BE2C (cell line): Measurements from ENCODE around the gene POU2F2.

Experiments used
- DNase-seq: peaks from one replicate; pipeline ENCODE4 v3.0.0-alpha.2; 2020
- H3K27me3 ChIP-seq: fragments of 250-450 bp; sonication (Bioruptor Pico); 2 replicates; pipeline ENCODE4 v1.5.1; 2020; ENCODE audit warnings: mild to moderate bottlenecking
- H3K36me3 ChIP-seq: fragments of 250-450 bp; sonication (Bioruptor Pico); 2 replicates; pipeline ENCODE4 v1.5.1; 2020; ENCODE audit warnings: mild to moderate bottlenecking
- H3K4me1 ChIP-seq: fragments of 250-450 bp; sonication (Bioruptor Pico); 2 replicates; pipeline ENCODE4 v1.5.1; 2020
- H3K4me3 ChIP-seq: 2 replicates; pipeline ENCODE4 v1.5.1; 2011; ENCODE audit warnings: low read depth, low read length
- H3K9me3 ChIP-seq: fragments of 250-450 bp; sonication (Bioruptor Pico); 2 replicates; pipeline ENCODE4 v1.5.1; 2020
- TF ChIP-seq, protein P1 (sequence below): IDR thresholded peaks from 2 replicates; pipeline ENCODE4 v1.5.1; 2012; ENCODE audit warnings: mild to moderate bottlenecking, low read depth, low read length

Gene POU2F2

GRCh38 chr19:42068756-42069571 is 63.3 kb downstream of the POU2F2 start:
- Histone ChIP-seq H3K36me3 (no peaks in the 10 kb centered on the region), H3K4me3 (no peak overlapping the region), H3K4me1 (peaks cover 4% of the 10 kb centered on the region; the same call in 1 of the 2 replicates), H3K9me3 (no peaks in the 10 kb centered on the region), H3K27me3 (no peaks in the 10 kb centered on the region)
- TF ChIP-seq, protein P1, sequence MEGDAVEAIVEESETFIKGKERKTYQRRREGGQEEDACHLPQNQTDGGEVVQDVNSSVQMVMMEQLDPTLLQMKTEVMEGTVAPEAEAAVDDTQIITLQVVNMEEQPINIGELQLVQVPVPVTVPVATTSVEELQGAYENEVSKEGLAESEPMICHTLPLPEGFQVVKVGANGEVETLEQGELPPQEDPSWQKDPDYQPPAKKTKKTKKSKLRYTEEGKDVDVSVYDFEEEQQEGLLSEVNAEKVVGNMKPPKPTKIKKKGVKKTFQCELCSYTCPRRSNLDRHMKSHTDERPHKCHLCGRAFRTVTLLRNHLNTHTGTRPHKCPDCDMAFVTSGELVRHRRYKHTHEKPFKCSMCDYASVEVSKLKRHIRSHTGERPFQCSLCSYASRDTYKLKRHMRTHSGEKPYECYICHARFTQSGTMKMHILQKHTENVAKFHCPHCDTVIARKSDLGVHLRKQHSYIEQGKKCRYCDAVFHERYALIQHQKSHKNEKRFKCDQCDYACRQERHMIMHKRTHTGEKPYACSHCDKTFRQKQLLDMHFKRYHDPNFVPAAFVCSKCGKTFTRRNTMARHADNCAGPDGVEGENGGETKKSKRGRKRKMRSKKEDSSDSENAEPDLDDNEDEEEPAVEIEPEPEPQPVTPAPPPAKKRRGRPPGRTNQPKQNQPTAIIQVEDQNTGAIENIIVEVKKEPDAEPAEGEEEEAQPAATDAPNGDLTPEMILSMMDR, result no peak
- DNase-seq, result no peak

DNA sequence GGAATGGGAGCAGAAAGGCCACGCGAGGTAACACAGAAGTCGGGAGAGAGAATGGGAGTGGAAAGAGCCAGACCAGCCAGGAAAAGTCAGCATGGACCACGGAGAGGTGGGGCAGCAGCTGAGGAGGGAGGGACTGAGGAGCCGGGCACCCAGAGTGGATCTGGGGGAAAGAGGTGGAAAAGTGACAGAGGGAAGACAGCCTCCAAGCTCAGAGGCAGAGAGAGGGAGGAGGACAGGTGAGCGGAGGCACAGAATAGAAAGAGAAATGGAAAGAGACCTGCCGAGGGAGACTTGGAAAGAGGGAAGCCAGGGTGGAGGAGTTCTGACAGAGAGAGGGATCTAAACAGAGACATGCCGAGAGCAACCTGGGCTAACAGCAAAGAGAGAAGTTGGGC is 63.9 kb downstream of the POU2F2 start:
- Histone ChIP-seq H3K36me3 (no peaks in the 10 kb centered on the region), H3K4me3 (no peak overlapping the region), H3K9me3 (no peaks in the 10 kb centered on the region), H3K4me1 (peaks cover 4% of the 10 kb centered on the region; the same call in 1 of the 2 replicates), H3K27me3 (no peaks in the 10 kb centered on the region)
- TF ChIP-seq, protein P1, result no peak
- DNase-seq, result no peak

DNA sequence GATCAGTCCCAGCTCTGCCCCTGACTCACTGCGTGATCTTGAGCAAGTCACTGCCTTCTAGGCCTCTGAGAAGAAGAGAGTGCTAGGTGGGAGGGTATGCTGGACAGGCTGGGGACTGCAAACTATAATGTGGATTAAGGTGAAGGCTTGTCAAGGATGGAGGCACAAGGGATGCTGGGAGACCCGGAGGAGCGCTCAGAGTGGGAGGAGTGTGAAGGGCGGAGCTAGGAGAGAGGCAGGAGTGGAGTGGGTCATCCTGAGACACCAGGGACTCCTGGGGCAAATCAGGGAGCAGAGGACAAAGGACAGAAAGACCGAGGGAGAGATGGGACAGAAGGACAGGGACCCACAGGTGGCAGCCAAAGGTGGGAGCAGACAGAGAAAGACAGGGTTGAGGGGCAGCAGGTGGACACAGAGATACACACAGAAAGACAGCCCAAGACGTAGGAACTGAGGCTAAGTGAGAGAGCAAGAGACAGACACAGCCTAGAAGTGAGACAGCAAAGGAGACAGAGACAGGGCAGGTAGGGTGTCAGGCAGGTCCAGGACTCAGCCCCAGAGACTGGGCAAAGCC is 64.8 kb downstream of the POU2F2 start:
- Histone ChIP-seq H3K4me1 (peaks cover 4% of the 10 kb centered on the region; the same call in 1 of the 2 replicates), H3K27me3 (no peaks in the 10 kb centered on the region), H3K36me3 (no peaks in the 10 kb centered on the region), H3K4me3 (no peak overlapping the region), H3K9me3 (no peaks in the 10 kb centered on the region)
- TF ChIP-seq, protein P1, result no peak
- DNase-seq, result no peak

DNA sequence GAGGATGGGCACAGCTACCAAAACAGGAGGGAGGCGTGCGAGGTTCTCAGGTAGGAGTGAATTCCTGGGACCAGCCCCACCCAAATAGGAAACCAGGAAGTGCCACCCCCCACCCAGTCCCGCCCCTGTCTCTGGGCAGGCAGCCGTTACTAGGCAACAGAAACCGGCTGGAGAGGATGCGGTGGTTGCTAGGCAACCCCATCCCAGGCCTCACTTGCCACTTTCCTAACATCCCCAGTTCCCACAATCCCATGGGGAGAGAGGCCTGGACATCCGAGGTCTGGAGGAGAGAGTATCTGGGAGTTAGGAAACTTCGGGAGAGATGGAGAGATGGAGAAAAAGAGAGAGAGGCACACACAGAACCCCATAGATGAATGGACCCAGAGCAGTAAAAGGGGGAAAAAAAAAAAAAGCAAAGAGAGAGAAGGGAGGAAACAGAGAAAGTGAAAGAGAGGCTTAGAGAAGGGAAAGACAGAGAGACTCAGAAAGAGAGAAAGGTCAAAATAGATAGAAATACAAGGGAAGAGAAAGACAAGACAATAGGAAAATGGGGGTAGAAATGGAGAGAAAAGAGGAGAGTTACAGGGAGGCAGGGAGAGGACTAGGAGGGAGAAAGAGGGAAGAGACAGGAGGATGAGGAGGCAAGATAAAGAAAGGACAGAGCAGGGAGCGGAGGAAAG is 66.0 kb downstream of the POU2F2 start:
- H3K4me3 ChIP-seq, result no peak overlapping the region
- no peaks in the 10 kb centered on the region for H3K36me3 ChIP-seq
- H3K4me1 ChIP-seq, result peaks cover 4% of the 10 kb centered on the region; the same call in 1 of the 2 replicates
- TF ChIP-seq, protein P1, result no peak
- peak; percentile 78 for DNase-seq
- H3K9me3 ChIP-seq, result no peaks in the 10 kb centered on the region
- H3K27me3 ChIP-seq, result no peaks in the 10 kb centered on the region

GRCh38 chr19:42065511-42065910 is 66.7 kb downstream of the POU2F2 start:
- no peaks in the 10 kb centered on the region for H3K36me3 ChIP-seq

More at GRCh38 chr19:42065511-42065910, 66.7 kb downstream of the POU2F2 start:
- Histone ChIP-seq H3K4me1 (peaks cover 4% of the 10 kb centered on the region; the same call in 1 of the 2 replicates), H3K4me3 (no peak overlapping the region), H3K9me3 (no peaks in the 10 kb centered on the region), H3K27me3 (no peaks in the 10 kb centered on the region)
- TF ChIP-seq, protein P1, result no peak
- DNase-seq, result no peak
